MM.1S (cell line): Measurements from ENCODE around the gene MBOAT7.
"Not testable (repeated sequence)": the region's sequence is repeated elsewhere in the genome, so short reads cannot be mapped to it uniquely, and the experiment has no call there.

ENCODE experiments used
- DNase-seq: peaks from one replicate; pipeline ENCODE4 v3.0.0-alpha.2; 2015
- H2AFZ ChIP-seq: fragments of 300-600 bp; sonication (generic); 2 replicates; pipeline ENCODE4 v1.6.0; 2016; ENCODE audit warnings: antibody characterized with exemption, low read length
- H3F3A ChIP-seq: fragments of 300-600 bp; sonication (generic); 2 replicates; pipeline ENCODE4 v1.6.1; 2016; ENCODE audit warnings: mild to moderate bottlenecking, antibody characterized with exemption, low read length, moderate library complexity, mixed read lengths; ENCODE audit not compliant: insufficient read depth
- H3K27ac ChIP-seq: fragments of 300-600 bp; sonication (generic); 2 replicates; pipeline ENCODE4 v1.5.1; 2016; ENCODE audit warnings: mild to moderate bottlenecking, low read length
- H3K27me3 ChIP-seq: fragments of 300-600 bp; sonication (generic); replicated peaks from 2 replicates; pipeline ENCODE4 v1.6.0; 2016; ENCODE audit warnings: low read length; ENCODE audit not compliant: insufficient read depth
- H3K36me3 ChIP-seq: fragments of 300-600 bp; sonication (generic); replicated peaks from 2 replicates; pipeline ENCODE4 v1.6.1; 2016; ENCODE audit warnings: mild to moderate bottlenecking, low read length, mixed read lengths; ENCODE audit not compliant: insufficient read depth
- H3K4me1 ChIP-seq: fragments of 300-600 bp; sonication (generic); 2 replicates; pipeline ENCODE4 v1.6.1; 2016; ENCODE audit warnings: low read length, mixed read lengths
- H3K4me2 ChIP-seq: fragments of 300-600 bp; sonication (generic); 2 replicates; pipeline ENCODE4 v1.6.0; 2016; ENCODE audit warnings: low read depth, low read length
- H3K4me3 ChIP-seq: fragments of 300-600 bp; sonication (generic); 2 replicates; pipeline ENCODE4 v1.5.1; 2016; ENCODE audit warnings: low read length, mixed read lengths
- H3K79me2 ChIP-seq: fragments of 300-600 bp; sonication (generic); 2 replicates; pipeline ENCODE4 v1.6.1; 2016; ENCODE audit warnings: mixed run types, low read length, mixed read lengths
- H3K9ac ChIP-seq: fragments of 300-600 bp; sonication (generic); 2 replicates; pipeline ENCODE4 v1.6.1; 2016; ENCODE audit warnings: low read length, mixed read lengths
- H3K9me2 ChIP-seq: fragments of 300-600 bp; sonication (generic); replicated peaks from 2 replicates; pipeline ENCODE4 v1.6.1; 2016; ENCODE audit warnings: mild to moderate bottlenecking, low read length, mixed read lengths; ENCODE audit not compliant: insufficient read depth
- H3K9me3 ChIP-seq: fragments of 300-600 bp; sonication (generic); replicated peaks from 2 replicates; pipeline ENCODE4 v1.6.1; 2016; ENCODE audit warnings: mild to moderate bottlenecking, low read length, mixed read lengths; ENCODE audit not compliant: insufficient read depth
- H4K20me1 ChIP-seq: fragments of 300-600 bp; sonication (generic); 2 replicates; pipeline ENCODE4 v1.6.1; 2016; ENCODE audit warnings: mild to moderate bottlenecking, low read length, moderate library complexity, mixed read lengths; ENCODE audit not compliant: insufficient read depth
- CTCF ChIP-seq: fragments of 300-600 bp; sonication (generic); IDR thresholded peaks from 2 replicates; pipeline ENCODE4 v1.5.1; 2016; ENCODE audit warnings: antibody characterized with exemption, low read length, mixed read lengths
- EZH2 ChIP-seq: fragments of 300-600 bp; sonication (generic); optimal IDR thresholded peaks from 2 replicates; pipeline ENCODE3; 2017; ENCODE audit warnings: low read depth, mild to moderate bottlenecking, antibody characterized with exemption, low read length, mixed read lengths
- EZH2phosphoT487 ChIP-seq: fragments of 300-600 bp; sonication (generic); IDR thresholded peaks from 2 replicates; pipeline ENCODE4 v1.6.1; 2018; ENCODE audit warnings: antibody characterized with exemption, low read length

Gene MBOAT7

GRCh38 chr19:54173951-54174834, 15.2 kb downstream of the MBOAT7 start:
- Histone ChIP-seq H3K4me1 (no peaks in the 10 kb centered on the region), H3K36me3 (no peaks in the 10 kb centered on the region), H3F3A (no peaks in the 10 kb centered on the region), H3K9ac (no peak overlapping the region), H2AFZ (no peak overlapping the region), H3K4me2 (no peak overlapping the region), H3K27me3 (no peaks in the 10 kb centered on the region), H3K9me3 (no peaks in the 10 kb centered on the region), H4K20me1 (no peaks in the 10 kb centered on the region), H3K27ac (no peak overlapping the region), H3K4me3 (no peak overlapping the region), H3K79me2 (no peaks in the 10 kb centered on the region), H3K9me2 (no peaks in the 10 kb centered on the region)
- DNase-seq, result no peak
- no peak for TF ChIP-seq EZH2
- no peak for TF ChIP-seq EZH2phosphoT487
- no peak for TF ChIP-seq CTCF

GRCh38 chr19:54173359-54173699, 16.1 kb downstream of the MBOAT7 start:
- Histone ChIP-seq H3K79me2 (no peaks in the 10 kb centered on the region), H3K9me2 (no peaks in the 10 kb centered on the region), H3K4me3 (no peak overlapping the region; the same call in 1 of the 2 replicates), H2AFZ (peak overlapping the region; percentile 38; the same call in 1 of the 2 replicates), H3K4me1 (peaks cover 1% of the 10 kb centered on the region; the same call in 1 of the 2 replicates), H4K20me1 (no peaks in the 10 kb centered on the region), H3K27ac (no peak overlapping the region), H3K27me3 (no peaks in the 10 kb centered on the region), H3K36me3 (no peaks in the 10 kb centered on the region), H3F3A (no peaks in the 10 kb centered on the region), H3K9me3 (no peaks in the 10 kb centered on the region), H3K4me2 (peak overlapping the region; percentile 98; the same call in 1 of the 2 replicates), H3K9ac (no peak overlapping the region)
- no peak for DNase-seq
- TF ChIP-seq CTCF (no peak), EZH2 (no peak), EZH2phosphoT487 (no peak)

- Histone ChIP-seq H3K27ac (no peak within 1 kb of the TSS), H3K9me3 (no peaks in the 10 kb centered on the region), H3K9me2 (no peaks in the 10 kb centered on the region), H3K79me2 (no peaks in the 10 kb centered on the region), H2AFZ (peak within 1 kb of the TSS; percentile 68), H3K36me3 (no peaks in the 10 kb centered on the region), H3F3A (no peaks in the 10 kb centered on the region), H3K9ac (peak within 1 kb of the TSS; percentile 50; the same call in 1 of the 2 replicates), H3K4me1 (peaks cover 4% of the 10 kb centered on the region; the same call in 1 of the 2 replicates), H4K20me1 (no peaks in the 10 kb centered on the region), H3K4me2 (peak within 1 kb of the TSS; percentile 98), H3K27me3 (no peaks in the 10 kb centered on the region), H3K4me3 (peak within 1 kb of the TSS; percentile 69)
- TF ChIP-seq EZH2 (no peak), CTCF (peak; percentile 57)
- peak; percentile 76 for DNase-seq
These were observed 16.7 kb downstream of the MBOAT7 start, which contains the start of gene TMC4 for GRCh38 chr19:54172471-54173358. TMC4 (minus strand) TSS chr19:54173160; CDS start chr19:54173117, 43 bp downstream.

GRCh38 chr19:54171736-54172431, 17.5 kb downstream of the MBOAT7 start:
- not testable (repeated sequence) for H3K4me1 ChIP-seq, H3K4me3 ChIP-seq, H3K27ac ChIP-seq, H3K27me3 ChIP-seq, H3K4me2 ChIP-seq, H3F3A ChIP-seq, DNase-seq, H4K20me1 ChIP-seq, H3K79me2 ChIP-seq, H3K9ac ChIP-seq, H2AFZ ChIP-seq, H3K9me2 ChIP-seq, H3K9me3 ChIP-seq, H3K36me3 ChIP-seq
